HepG2 (cell line): ENCODE results near the gene EZH1. TPM values are rescaled to one million over a fixed set of nuclear protein-coding genes. Genes with fewer than 3 reads are reported as not detected.

Source experiments
- ATRX ChIP-seq: sonication (generic); formaldehyde crosslinking; IDR thresholded peaks from 2 replicates; pipeline ENCODE4 v1.4.0; 2020; ENCODE audit warnings: missing genetic modification reagents, borderline replicate concordance
- CAMTA2 ChIP-seq: sonication (generic); formaldehyde crosslinking; IDR thresholded peaks from 2 replicates; pipeline ENCODE4 v1.4.0; 2020; ENCODE audit warnings: mild to moderate bottlenecking, missing genetic modification reagents, borderline replicate concordance
- EHMT2 ChIP-seq: fragments of 200-600 bp; sonication (generic); IDR thresholded peaks from 2 replicates; pipeline ENCODE4 v1.7.0; 2017; ENCODE audit warnings: antibody characterized with exemption, low read depth, low read length, borderline replicate concordance
- GABPA ChIP-seq, 2 experiments: IDR thresholded peaks; 2 replicates each; pipeline ENCODE4 v1.6.1; 2011 to 2016; ENCODE audit warnings: low read depth in 2 of 2, low read length in 1 of 2, missing biosample characterization in 1 of 2, missing genetic modification characterization in 1 of 2
- GATA4 ChIP-seq: sonication (generic); IDR thresholded peaks from 2 replicates; pipeline ENCODE4 v1.6.1; 2016; ENCODE audit warnings: antibody characterized with exemption, low read depth, borderline replicate concordance
- GFI1 ChIP-seq: sonication (generic); formaldehyde crosslinking; IDR thresholded peaks from 2 replicates; pipeline ENCODE4 v1.5.0; 2020; ENCODE audit warnings: missing genetic modification reagents, mild to moderate bottlenecking, borderline replicate concordance
- HHEX ChIP-seq: IDR thresholded peaks from 2 replicates; pipeline ENCODE4 v1.6.1; 2016; ENCODE audit warnings: control low read depth
- ISL2 ChIP-seq: sonication (generic); formaldehyde crosslinking; IDR thresholded peaks from 2 replicates; pipeline ENCODE4 v1.5.0; 2020; ENCODE audit warnings: missing genetic modification reagents
- JDP2 ChIP-seq: sonication (generic); formaldehyde crosslinking; IDR thresholded peaks from 2 replicates; pipeline ENCODE4 v1.8.1; 2022; ENCODE audit warnings: missing genetic modification reagents, borderline replicate concordance
- MTA3 ChIP-seq: sonication (generic); formaldehyde crosslinking; IDR thresholded peaks from 2 replicates; pipeline ENCODE4 v1.4.0; 2020; ENCODE audit warnings: missing genetic modification reagents
- ONECUT2 ChIP-seq: sonication (generic); formaldehyde crosslinking; IDR thresholded peaks from 2 replicates; pipeline ENCODE4 v1.4.0; 2020; ENCODE audit warnings: missing genetic modification reagents
- SETDB1 ChIP-seq: sonication (generic); formaldehyde crosslinking; IDR thresholded peaks from 2 replicates; pipeline ENCODE4 v1.5.1; 2020; ENCODE audit warnings: missing genetic modification reagents, mild to moderate bottlenecking, borderline replicate concordance
- SOX5 ChIP-seq: IDR thresholded peaks from 2 replicates; pipeline ENCODE4 v1.6.1; 2016; ENCODE audit warnings: borderline replicate concordance
- SP140L ChIP-seq: sonication (generic); formaldehyde crosslinking; IDR thresholded peaks from 2 replicates; pipeline ENCODE4 v1.4.0; 2020; ENCODE audit warnings: missing genetic modification reagents, borderline replicate concordance
- ZNF10 ChIP-seq: sonication (generic); formaldehyde crosslinking; IDR thresholded peaks from 2 replicates; pipeline ENCODE4 v1.4.0; 2020; ENCODE audit warnings: mild to moderate bottlenecking, low read depth, missing genetic modification reagents, borderline replicate concordance
- ZNF431 ChIP-seq: sonication (generic); formaldehyde crosslinking; IDR thresholded peaks from 2 replicates; pipeline ENCODE4 v1.9.0; 2022; ENCODE audit warnings: missing genetic modification reagents, low read depth, mild to moderate bottlenecking, borderline replicate concordance
- ZNF432 ChIP-seq: sonication (generic); formaldehyde crosslinking; IDR thresholded peaks from 2 replicates; pipeline ENCODE4 v1.5.0; 2020; ENCODE audit warnings: missing genetic modification reagents, mild to moderate bottlenecking, borderline replicate concordance
- polyA plus RNA-seq, 8 experiments: library from polyadenylated mRNA; depleted of rRNA in 3 of 8; stranded (reverse) in 7 of 8; unstranded in 1 of 8; fragments of >200 nt; fragmentation: Illumina TruSeq in 4 of 8; extraction: Trizol in 4 of 8; gene quantifications; 2 replicates each; pipeline versions ENCODE4 v1.2.1 to v1.2.3, GENCODE V29; 2011 to 2016; ENCODE audit warnings: low read depth in 4 of 8, missing spikeins in 1 of 8, mixed read lengths in 1 of 8; ENCODE audit not compliant: insufficient read depth in 1 of 8
- total RNA-seq, 5 experiments: library from RNA; depleted of rRNA; stranded (reverse); fragments of >200 nt; fragmentation: Illumina TruSeq; extraction: Trizol; gene quantifications; 2 replicates each; pipeline ENCODE4 v1.2.3, GENCODE V29; 2016; ENCODE audit warnings: low read depth in 1 of 5
- TF ChIP-seq, protein P1 (sequence below): sonication (generic); formaldehyde crosslinking; IDR thresholded peaks from 2 replicates; pipeline ENCODE4 v1.5.1; 2020; ENCODE audit warnings: mild to moderate bottlenecking, missing genetic modification reagents, borderline replicate concordance
- TF ChIP-seq, protein P2 (sequence below): sonication (generic); formaldehyde crosslinking; IDR thresholded peaks from 2 replicates; pipeline ENCODE4 v1.4.0; 2020; ENCODE audit warnings: mild to moderate bottlenecking, missing genetic modification reagents
- TF ChIP-seq, protein P3 (sequence below): sonication (generic); formaldehyde crosslinking; IDR thresholded peaks from 2 replicates; pipeline ENCODE4 v1.5.1; 2020; ENCODE audit warnings: missing genetic modification reagents, mild to moderate bottlenecking, borderline replicate concordance

Gene EZH1
- total and polyA plus RNA-seq, 2 of the 13 experiments (the other 11 are each of a cell fraction or from before 2014, with no cell fraction given): 11.6 to 24.0 TPM

DNA sequence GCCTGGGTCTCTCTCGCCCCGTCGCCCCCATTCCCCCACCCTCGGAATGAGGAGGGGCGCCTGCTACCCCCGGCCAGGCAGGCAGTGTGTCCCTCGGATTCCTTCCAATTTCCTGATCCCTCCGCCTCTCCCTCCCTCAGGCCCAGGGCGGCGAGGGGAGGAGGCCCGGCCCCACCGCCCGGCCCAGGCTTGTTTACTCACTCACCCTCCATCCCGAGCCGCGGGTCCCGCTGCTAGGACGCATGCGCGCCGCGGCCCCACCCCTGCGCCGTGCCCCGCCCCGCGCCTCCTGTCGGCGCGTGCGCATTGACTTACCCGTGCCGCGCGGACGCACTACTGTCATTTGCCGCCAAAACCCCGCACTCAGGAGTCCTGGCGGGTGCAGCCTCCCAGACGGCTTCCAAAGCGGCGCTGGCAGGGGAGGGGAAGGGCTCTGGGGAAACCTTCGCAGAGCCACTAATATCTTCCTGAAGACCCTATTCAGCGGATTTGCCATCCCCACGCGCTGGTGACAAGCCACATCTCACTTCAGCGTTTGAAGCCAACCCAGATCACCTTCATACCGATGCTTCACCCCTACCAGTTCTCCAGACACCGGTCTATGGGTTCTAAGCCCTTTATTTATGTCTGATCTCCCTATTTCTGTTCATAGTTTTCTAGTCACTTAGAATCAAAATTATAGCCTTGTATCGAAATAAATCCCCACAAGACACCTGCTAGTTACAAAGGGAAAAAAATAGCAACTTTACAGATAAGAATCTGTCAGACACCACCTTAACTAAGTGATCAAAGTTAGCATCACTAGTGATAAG, at the start of gene EZH1 (continued):
- TF ChIP-seq SP140L (CRISPR knock-in tag) (no peak; the same call in 1 of the 2 replicates), HHEX (CRISPR knock-in tag) (no peak), SOX5 (CRISPR knock-in tag) (peak; percentile 36; the same call in 1 of the 2 replicates), EHMT2 (no peak), GABPA (IDR thresholded peaks at IDR 0.05; ENCODE audit: low read depth, low read length) (no peak), GABPA (CRISPR knock-in tag; IDR thresholded peaks at IDR 0.05; ENCODE audit: low read depth) (no peak), ISL2 (CRISPR knock-in tag) (0 out of 2 replicates have a peak, but pooled peaks have one; percentile 61), MTA3 (CRISPR knock-in tag) (no peak), JDP2 (CRISPR knock-in tag) (no peak; the same call in 1 of the 2 replicates), ONECUT2 (no peak), ATRX (CRISPR knock-in tag) (no peak), ZNF431 (CRISPR knock-in tag) (peak; percentile 95), ZNF432 (CRISPR knock-in tag) (no peak), GATA4 (no peak), ZNF10 (CRISPR knock-in tag) (no peak), CAMTA2 (CRISPR knock-in tag) (no peak), GFI1 (CRISPR knock-in tag) (peak; percentile 86), SETDB1 (CRISPR knock-in tag) (no peak)
- TF ChIP-seq, protein P1, sequence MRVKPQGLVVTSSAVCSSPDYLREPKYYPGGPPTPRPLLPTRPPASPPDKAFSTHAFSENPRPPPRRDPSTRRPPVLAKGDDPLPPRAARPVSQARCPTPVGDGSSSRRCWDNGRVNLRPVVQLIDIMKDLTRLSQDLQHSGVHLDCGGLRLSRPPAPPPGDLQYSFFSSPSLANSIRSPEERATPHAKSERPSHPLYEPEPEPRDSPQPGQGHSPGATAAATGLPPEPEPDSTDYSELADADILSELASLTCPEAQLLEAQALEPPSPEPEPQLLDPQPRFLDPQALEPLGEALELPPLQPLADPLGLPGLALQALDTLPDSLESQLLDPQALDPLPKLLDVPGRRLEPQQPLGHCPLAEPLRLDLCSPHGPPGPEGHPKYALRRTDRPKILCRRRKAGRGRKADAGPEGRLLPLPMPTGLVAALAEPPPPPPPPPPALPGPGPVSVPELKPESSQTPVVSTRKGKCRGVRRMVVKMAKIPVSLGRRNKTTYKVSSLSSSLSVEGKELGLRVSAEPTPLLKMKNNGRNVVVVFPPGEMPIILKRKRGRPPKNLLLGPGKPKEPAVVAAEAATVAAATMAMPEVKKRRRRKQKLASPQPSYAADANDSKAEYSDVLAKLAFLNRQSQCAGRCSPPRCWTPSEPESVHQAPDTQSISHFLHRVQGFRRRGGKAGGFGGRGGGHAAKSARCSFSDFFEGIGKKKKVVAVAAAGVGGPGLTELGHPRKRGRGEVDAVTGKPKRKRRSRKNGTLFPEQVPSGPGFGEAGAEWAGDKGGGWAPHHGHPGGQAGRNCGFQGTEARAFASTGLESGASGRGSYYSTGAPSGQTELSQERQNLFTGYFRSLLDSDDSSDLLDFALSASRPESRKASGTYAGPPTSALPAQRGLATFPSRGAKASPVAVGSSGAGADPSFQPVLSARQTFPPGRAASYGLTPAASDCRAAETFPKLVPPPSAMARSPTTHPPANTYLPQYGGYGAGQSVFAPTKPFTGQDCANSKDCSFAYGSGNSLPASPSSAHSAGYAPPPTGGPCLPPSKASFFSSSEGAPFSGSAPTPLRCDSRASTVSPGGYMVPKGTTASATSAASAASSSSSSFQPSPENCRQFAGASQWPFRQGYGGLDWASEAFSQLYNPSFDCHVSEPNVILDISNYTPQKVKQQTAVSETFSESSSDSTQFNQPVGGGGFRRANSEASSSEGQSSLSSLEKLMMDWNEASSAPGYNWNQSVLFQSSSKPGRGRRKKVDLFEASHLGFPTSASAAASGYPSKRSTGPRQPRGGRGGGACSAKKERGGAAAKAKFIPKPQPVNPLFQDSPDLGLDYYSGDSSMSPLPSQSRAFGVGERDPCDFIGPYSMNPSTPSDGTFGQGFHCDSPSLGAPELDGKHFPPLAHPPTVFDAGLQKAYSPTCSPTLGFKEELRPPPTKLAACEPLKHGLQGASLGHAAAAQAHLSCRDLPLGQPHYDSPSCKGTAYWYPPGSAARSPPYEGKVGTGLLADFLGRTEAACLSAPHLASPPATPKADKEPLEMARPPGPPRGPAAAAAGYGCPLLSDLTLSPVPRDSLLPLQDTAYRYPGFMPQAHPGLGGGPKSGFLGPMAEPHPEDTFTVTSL (CRISPR knock-in tag): peak; percentile 14; the same call in 1 of the 2 replicates
- TF ChIP-seq, protein P2, sequence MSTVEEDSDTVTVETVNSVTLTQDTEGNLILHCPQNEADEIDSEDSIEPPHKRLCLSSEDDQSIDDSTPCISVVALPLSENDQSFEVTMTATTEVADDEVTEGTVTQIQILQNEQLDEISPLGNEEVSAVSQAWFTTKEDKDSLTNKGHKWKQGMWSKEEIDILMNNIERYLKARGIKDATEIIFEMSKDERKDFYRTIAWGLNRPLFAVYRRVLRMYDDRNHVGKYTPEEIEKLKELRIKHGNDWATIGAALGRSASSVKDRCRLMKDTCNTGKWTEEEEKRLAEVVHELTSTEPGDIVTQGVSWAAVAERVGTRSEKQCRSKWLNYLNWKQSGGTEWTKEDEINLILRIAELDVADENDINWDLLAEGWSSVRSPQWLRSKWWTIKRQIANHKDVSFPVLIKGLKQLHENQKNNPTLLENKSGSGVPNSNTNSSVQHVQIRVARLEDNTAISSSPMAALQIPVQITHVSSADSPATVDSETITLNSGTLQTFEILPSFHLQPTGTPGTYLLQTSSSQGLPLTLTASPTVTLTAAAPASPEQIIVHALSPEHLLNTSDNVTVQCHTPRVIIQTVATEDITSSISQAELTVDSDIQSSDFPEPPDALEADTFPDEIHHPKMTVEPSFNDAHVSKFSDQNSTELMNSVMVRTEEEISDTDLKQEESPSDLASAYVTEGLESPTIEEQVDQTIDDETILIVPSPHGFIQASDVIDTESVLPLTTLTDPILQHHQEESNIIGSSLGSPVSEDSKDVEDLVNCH: peak; percentile 74; the same call in 1 of the 2 replicates
- TF ChIP-seq, protein P3, sequence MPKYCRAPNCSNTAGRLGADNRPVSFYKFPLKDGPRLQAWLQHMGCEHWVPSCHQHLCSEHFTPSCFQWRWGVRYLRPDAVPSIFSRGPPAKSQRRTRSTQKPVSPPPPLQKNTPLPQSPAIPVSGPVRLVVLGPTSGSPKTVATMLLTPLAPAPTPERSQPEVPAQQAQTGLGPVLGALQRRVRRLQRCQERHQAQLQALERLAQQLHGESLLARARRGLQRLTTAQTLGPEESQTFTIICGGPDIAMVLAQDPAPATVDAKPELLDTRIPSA: peak; percentile 90
